NCI-H446 treated with DMSO at 0.1 percent for 48 hours (cell line): ENCODE measurements around the gene TAF9.
"Not testable (repeated sequence)": the region's sequence is repeated elsewhere in the genome, so short reads cannot be mapped to it uniquely, and the experiment has no call there.

ENCODE experiments used
- DNase-seq: peaks from one replicate; lab custom pipeline; 2025; lab: John Stamatoyannopoulos, UW

TAF9 gene

GRCh38 chr5:69335341-69335935 lies 33.9 kb downstream of the TAF9 start:
- no peak for DNase-seq

GRCh38 chr5:69334793-69335268 lies 34.5 kb downstream of the TAF9 start:
- DNase-seq: no peak

GRCh38 chr5:69333668-69334315 lies 35.5 kb downstream of the TAF9 start:
- DNase-seq: not testable (repeated sequence)

- DNase-seq: no peak
Observed at GRCh38 chr5:69331528-69332445, 37.5 kb downstream of the TAF9 start.

- no peak for DNase-seq
Observed at GRCh38 chr5:69329905-69330489, 39.3 kb downstream of the TAF9 start.

GRCh38 chr5:69326365-69326764 lies 43.0 kb downstream of the TAF9 start:
- DNase-seq: no peak

- DNase-seq: no peak
Observed at GRCh38 chr5:69317391-69317790, 51.9 kb downstream of the TAF9 start.

- DNase-seq: no peak
Observed at GRCh38 chr5:69315972-69316371, 53.3 kb downstream of the TAF9 start.
